Panc1 (cell line): ENCODE results near the gene GARIN5B. TPM values are rescaled to one million over a fixed set of nuclear protein-coding genes. Genes with fewer than 3 reads are reported as not detected.

ENCODE experiments used
- ATAC-seq: fragments of 200-7000 bp; cut with Tn5 transposase; 2 replicates; pipeline ENCODE4 v1.9.1; 2020; ENCODE audit warnings: mild to moderate bottlenecking, moderate library complexity
- BruUV-seq: library from RNA; stranded (reverse); fragments of 400-500 nt; replicated peaks from 2 replicates; lab custom pipeline; 2021; lab: Mats Ljungman, UMichigan
- CTCF ChIA-PET: fragments of 300-600 bp; sonication (Branson Sonifier 250); formaldehyde crosslinking; loops from one replicate; lab custom pipeline; 2022; ENCODE audit warnings: antibody characterized with exemption; lab: Charles Lee
- POLR2A ChIA-PET: fragments of 300-600 bp; sonication (Branson Sonifier 250); formaldehyde crosslinking; loops from one replicate; lab custom pipeline; 2022; ENCODE audit warnings: antibody characterized with exemption; lab: Charles Lee
- DNase-seq: peaks from one replicate; pipeline ENCODE4 v3.0.0-alpha.2; 2010; ENCODE audit warnings: low read depth, low spot score
- H3K27ac ChIP-seq: 2 replicates; pipeline ENCODE4 v1.5.1; 2011; ENCODE audit warnings: mild to moderate bottlenecking, low read length, inconsistent platforms
- H3K27me3 ChIP-seq: fragments of 200-500 bp; sonication (Bioruptor generic); 2 replicates; pipeline ENCODE4 v1.6.0; 2014; ENCODE audit warnings: low read length, inconsistent platforms; ENCODE audit not compliant: control insufficient read depth, insufficient read depth
- H3K36me3 ChIP-seq: fragments of 200-500 bp; sonication (Bioruptor generic); 2 replicates; pipeline ENCODE4 v1.5.1; 2014; ENCODE audit warnings: inconsistent platforms, mild to moderate bottlenecking, low read length, moderate library complexity; ENCODE audit not compliant: control insufficient read depth, insufficient read depth
- H3K4me1 ChIP-seq: 2 replicates; pipeline ENCODE4 v1.5.1; 2011; ENCODE audit warnings: inconsistent platforms, mild to moderate bottlenecking, low read length, moderate library complexity; ENCODE audit not compliant: control insufficient read depth, insufficient read depth
- H3K4me3 ChIP-seq, 2 experiments: 2 replicates each; pipeline ENCODE4 v1.5.1; 2011 to 2012; ENCODE audit warnings: low read depth in 2 of 2, low read length in 2 of 2, mild to moderate bottlenecking in 2 of 2, inconsistent platforms in 1 of 2, moderate library complexity in 1 of 2
- H3K9me3 ChIP-seq: fragments of 200-500 bp; sonication (Bioruptor generic); 2 replicates; pipeline ENCODE4 v1.5.1; 2014; ENCODE audit warnings: low read depth, mild to moderate bottlenecking, inconsistent platforms, low read length, moderate library complexity; ENCODE audit not compliant: control insufficient read depth, insufficient read depth
- CTCF ChIP-seq: fragments of 450-650 bp; IDR thresholded peaks from 2 replicates; pipeline ENCODE4 v1.5.1; 2017; ENCODE audit warnings: mild to moderate bottlenecking
- POLR2AphosphoS5 ChIP-seq: IDR thresholded peaks from 2 replicates; pipeline ENCODE4 v1.6.1; 2012; ENCODE audit warnings: mild to moderate bottlenecking, low read depth, low read length, moderate library complexity
- REST ChIP-seq, 2 experiments: IDR thresholded peaks; 2 replicates each; pipeline ENCODE4 v1.6.1; 2011 to 2012; ENCODE audit warnings: low read depth in 2 of 2, control low read depth in 1 of 2, low read length in 1 of 2, mild to moderate bottlenecking in 1 of 2, moderate library complexity in 1 of 2; ENCODE audit not compliant: insufficient read depth in 1 of 2
- SIN3A ChIP-seq: IDR thresholded peaks from 2 replicates; pipeline ENCODE4 v1.6.1; 2012; ENCODE audit warnings: low read depth, mild to moderate bottlenecking, low read length, moderate library complexity, borderline replicate concordance; ENCODE audit not compliant: insufficient read depth
- TCF7L2 ChIP-seq: IDR thresholded peaks from 2 replicates; pipeline ENCODE4 v1.6.1; 2011; ENCODE audit warnings: mild to moderate bottlenecking, low read depth, low read length, inconsistent platforms
- in situ Hi-C: cut with HindIII; loops from 2 replicates; pipeline ENCODE4 v1.10.0; 2016; ENCODE audit warnings: low sequenced_read_pairs, low pct_unique_long_range_greater_than_20kb
- intact Hi-C: fragments of 100-400 bp; cut with micrococcal nuclease; formaldehyde crosslinking; loops from one replicate; pipeline ENCODE4 v1.10.0; 2022; ENCODE audit not compliant: unreplicated experiment
- total RNA-seq: library from RNA; stranded (reverse); gene quantifications from one replicate; pipeline ENCODE4 v1.2.1, GENCODE V29; 2021; ENCODE audit not compliant: unreplicated experiment

Gene GARIN5B
- total RNA-seq, 1 experiment from 2014 or later = not detected

- Histone ChIP-seq H3K9me3 (no peaks in the 10 kb centered on the region), H3K27me3 (no peaks in the 10 kb centered on the region), H3K36me3 (peaks cover 22% of the 10 kb centered on the region), H3K4me1 (peaks cover 52% of the 10 kb centered on the region), H3K27ac (peak overlapping the region; percentile 97), H3K4me3 (peak overlapping the region; percentile 83 to 98)
- no peak for ATAC-seq
- ChIA-PET CTCF (no interaction called here), POLR2A (no interaction called here)
- BruUV-seq = no TSS peak
- no peak for DNase-seq
- TF ChIP-seq REST (IDR thresholded peaks at IDR 0.05; ENCODE audit: insufficient read depth in 1 of 2, low read depth in 2 of 2, low read length in 1 of 2) (no peak), SIN3A (no peak), TCF7L2 (no peak), POLR2AphosphoS5 (no peak), CTCF (no peak)
- intact Hi-C loops (no loop called here), in situ Hi-C loops (no loop called here)
These were observed 24.9 kb upstream of the GARIN5B start for GRCh38 chr19:55387736-55388497.

GRCh38 chr19:55386493-55386971, 23.5 kb upstream of the GARIN5B start:
- TF ChIP-seq SIN3A (no peak), POLR2AphosphoS5 (no peak), CTCF (no peak), TCF7L2 (no peak), REST (IDR thresholded peaks at IDR 0.05; ENCODE audit: insufficient read depth in 1 of 2, low read depth in 2 of 2, low read length in 1 of 2) (no peak)
- Histone ChIP-seq H3K4me3 (peak overlapping the region; percentile 83 to 98), H3K27ac (peak overlapping the region; percentile 97), H3K9me3 (no peaks in the 10 kb centered on the region), H3K4me1 (peaks cover 51% of the 10 kb centered on the region), H3K27me3 (no peaks in the 10 kb centered on the region), H3K36me3 (peaks cover 22% of the 10 kb centered on the region)
- DNase-seq (no peak), ATAC-seq (no peak)
- ChIA-PET POLR2A (interaction anchor here (0.5 to 0.6 kb wide), 2 partner anchors 238 to 322 kb away, joined by 3 read pairs; partner anchors contain the start of gene ZNF784), CTCF (interaction anchor here (0.6 kb wide), 1 partner anchor 122 kb away, joined by 8 read pairs; no protein-coding TSS in a partner anchor)
- in situ Hi-C loops (no loop called here), intact Hi-C loops (no loop called here)
- no TSS peak for BruUV-seq
